Fibroblast of the aortic adventitia (primary cell): Measurements from ENCODE around the gene CDC42BPG. TPM values are rescaled to one million over a fixed set of nuclear protein-coding genes. Genes with fewer than 3 reads are reported as not detected.
"Not testable (repeated sequence)": the region's sequence is repeated elsewhere in the genome, so short reads cannot be mapped to it uniquely, and the experiment has no call there.

Source experiments
- DNase-seq: peaks from one replicate; pipeline ENCODE4 v3.0.0-alpha.2; 2010; ENCODE audit warnings: low read depth
- H3K4me3 ChIP-seq: 2 replicates; pipeline ENCODE4 v1.5.1; 2011; ENCODE audit warnings: low read depth, mild to moderate bottlenecking, control low read depth, low read length, moderate library complexity
- CTCF ChIP-seq: IDR thresholded peaks from 2 replicates; pipeline ENCODE4 v1.5.1; 2011; ENCODE audit warnings: mild to moderate bottlenecking, low read length, control low read depth, inconsistent platforms; ENCODE audit not compliant: insufficient read depth
- total RNA-seq: library from RNA; depleted of rRNA; stranded (reverse); fragments of >200 nt; gene quantifications from 2 replicates; pipeline ENCODE4 v1.2.3, GENCODE V29; 2012; ENCODE audit warnings: low replicate concordance

Gene CDC42BPG
- total RNA-seq, 1 donor = 0.09 TPM

GRCh38 chr11:64846998-64847666 is 2.7 kb upstream of the CDC42BPG start:
- H3K4me3 ChIP-seq = no peak overlapping the region
- peak; percentile 92 for TF ChIP-seq CTCF

GRCh38 chr11:64845776-64846129 is 1.3 kb upstream of the CDC42BPG start:
- not testable (repeated sequence) for DNase-seq, H3K4me3 ChIP-seq

More at GRCh38 chr11:64846998-64847666, 2.7 kb upstream of the CDC42BPG start:
- peak; percentile 86 for DNase-seq

GRCh38 chr11:64845129-64845775 is 799 bp upstream of the CDC42BPG start:
- TF ChIP-seq CTCF = no peak
- no peak overlapping the region for H3K4me3 ChIP-seq
- DNase-seq = no peak

GRCh38 chr11:64843686-64844329 is 645 bp downstream of the CDC42BPG start:
- DNase-seq = no peak
- no peak for TF ChIP-seq CTCF
- no peak overlapping the region for H3K4me3 ChIP-seq

- TF ChIP-seq CTCF = no peak
- H3K4me3 ChIP-seq = no peak overlapping the region
- no peak for DNase-seq
Measured at GRCh38 chr11:64842851-64843685, 1.4 kb downstream of the CDC42BPG start.

- TF ChIP-seq CTCF = no peak
- H3K4me3 ChIP-seq = no peak overlapping the region
- DNase-seq = no peak
Measured at GRCh38 chr11:64842366-64842759, 2.1 kb downstream of the CDC42BPG start.
